ENCODE results near the gene NOX3.
"Not testable (repeated sequence)": the region's sequence is repeated elsewhere in the genome, so short reads cannot be mapped to it uniquely, and the experiment has no call there.

Gene NOX3

GRCh38 chr6:155366325-155366724 lies 89.3 kb downstream of the NOX3 start:
- no peak for DNase-seq (ENCODE audit: extremely low read depth, low read depth)
- TF ChIP-seq CTCF (IDR thresholded peaks at IDR 0.05; ENCODE audit: low read depth, low read length): no peak

GRCh38 chr6:155364844-155365437 lies 90.7 kb downstream of the NOX3 start:
- TF ChIP-seq CTCF (IDR thresholded peaks at IDR 0.05; ENCODE audit: low read depth, low read length): no peak
- no peak for DNase-seq (ENCODE audit: extremely low read depth, low read depth)

GRCh38 chr6:155364021-155364420 lies 91.6 kb downstream of the NOX3 start:
- DNase-seq (ENCODE audit: extremely low read depth, low read depth): not testable (repeated sequence)

GRCh38 chr6:155362968-155363632 lies 92.5 kb downstream of the NOX3 start:
- DNase-seq (ENCODE audit: extremely low read depth, low read depth): not testable (repeated sequence)

- TF ChIP-seq CTCF (IDR thresholded peaks at IDR 0.05; ENCODE audit: low read depth, low read length): no peak
- DNase-seq (ENCODE audit: extremely low read depth, low read depth): no peak
Measured at GRCh38 chr6:155354167-155354566, 101.5 kb downstream of the NOX3 start.

GRCh38 chr6:155352811-155353210 lies 102.8 kb downstream of the NOX3 start:
- TF ChIP-seq CTCF (IDR thresholded peaks at IDR 0.05; ENCODE audit: low read depth, low read length): no peak
- DNase-seq (ENCODE audit: extremely low read depth, low read depth): peak; percentile 30

- no peak for TF ChIP-seq CTCF (IDR thresholded peaks at IDR 0.05; ENCODE audit: low read depth, low read length)
- DNase-seq (ENCODE audit: extremely low read depth, low read depth): no peak
Measured at GRCh38 chr6:155352130-155352420, 103.6 kb downstream of the NOX3 start.

GRCh38 chr6:155351273-155352129 lies 104.1 kb downstream of the NOX3 start:
- TF ChIP-seq CTCF (IDR thresholded peaks at IDR 0.05; ENCODE audit: low read depth, low read length): no peak
- DNase-seq (ENCODE audit: extremely low read depth, low read depth): no peak

All from AG09319 (cell line).